C1 segment of cervical spinal cord (tissue), 14 donors: ENCODE results near the gene ACOXL.
A peak's percentile ranks its signal among the peaks of the same experiment; 100 is the strongest.

ENCODE experiments used
- DNase-seq, 14 donors: peaks; one replicate each; lab custom pipeline; 2025; lab: John Stamatoyannopoulos, UW

ACOXL gene

GRCh38 chr2:111111101-111111755, 378.9 kb downstream of the ACOXL start:
- no peak for DNase-seq

GRCh38 chr2:111113838-111114237, 381.5 kb downstream of the ACOXL start:
- no peak for DNase-seq

- DNase-seq = no peak
These were observed 383.8 kb downstream of the ACOXL start for GRCh38 chr2:111116011-111116746.

- peak in 10 of 14 donors; percentile 2 to 54 (median 30) for DNase-seq
These were observed 384.6 kb downstream of the ACOXL start for GRCh38 chr2:111116843-111117597.

- DNase-seq = no peak
These were observed 385.5 kb downstream of the ACOXL start for GRCh38 chr2:111117598-111118480.

- no peak for DNase-seq
These were observed 386.2 kb downstream of the ACOXL start for GRCh38 chr2:111118481-111118980.

- DNase-seq = no peak
These were observed 386.8 kb downstream of the ACOXL start for GRCh38 chr2:111118981-111119821.

- no peak for DNase-seq
These were observed 387.5 kb downstream of the ACOXL start for GRCh38 chr2:111119822-111120252.

GRCh38 chr2:111120253-111121027, 388.1 kb downstream of the ACOXL start, which contains the start of gene BCL2L11:
Gene BCL2L11 (plus strand): TSS chr2:111120914. CDS start chr2:111123746, 2,832 bp downstream.
- DNase-seq = peak; percentile 15 to 85 (median 68)

GRCh38 chr2:111121028-111121827, 388.9 kb downstream of the ACOXL start:
- peak in 4 of 14 donors; percentile 51 to 85 (median 55) for DNase-seq

- DNase-seq = peak in 13 of 14 donors; percentile 37 to 89 (median 74)
These were observed 389.7 kb downstream of the ACOXL start for GRCh38 chr2:111121828-111122630.

- peak in 11 of 14 donors; percentile 10 to 75 (median 46) for DNase-seq
These were observed 390.5 kb downstream of the ACOXL start for GRCh38 chr2:111122631-111123421.

GRCh38 chr2:111123751-111124150, 391.4 kb downstream of the ACOXL start:
- DNase-seq = no peak

GRCh38 chr2:111126581-111126980, 394.2 kb downstream of the ACOXL start:
- no peak for DNase-seq

GRCh38 chr2:111127351-111127750, 395.0 kb downstream of the ACOXL start:
- no peak for DNase-seq

GRCh38 chr2:111128096-111128495, 395.7 kb downstream of the ACOXL start:
- no peak for DNase-seq

GRCh38 chr2:111133603-111134002, 401.2 kb downstream of the ACOXL start:
- DNase-seq = no peak
